NOMO-1 treated with DMSO at 0.1 percent for 48 hours (cell line): ENCODE measurements around the gene NPM3.

ENCODE experiments used
- DNase-seq: peaks from one replicate; lab custom pipeline; 2025; ENCODE audit not compliant: unreplicated experiment; lab: John Stamatoyannopoulos, UW

Gene NPM3, protein sequence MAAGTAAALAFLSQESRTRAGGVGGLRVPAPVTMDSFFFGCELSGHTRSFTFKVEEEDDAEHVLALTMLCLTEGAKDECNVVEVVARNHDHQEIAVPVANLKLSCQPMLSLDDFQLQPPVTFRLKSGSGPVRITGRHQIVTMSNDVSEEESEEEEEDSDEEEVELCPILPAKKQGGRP

DNA sequence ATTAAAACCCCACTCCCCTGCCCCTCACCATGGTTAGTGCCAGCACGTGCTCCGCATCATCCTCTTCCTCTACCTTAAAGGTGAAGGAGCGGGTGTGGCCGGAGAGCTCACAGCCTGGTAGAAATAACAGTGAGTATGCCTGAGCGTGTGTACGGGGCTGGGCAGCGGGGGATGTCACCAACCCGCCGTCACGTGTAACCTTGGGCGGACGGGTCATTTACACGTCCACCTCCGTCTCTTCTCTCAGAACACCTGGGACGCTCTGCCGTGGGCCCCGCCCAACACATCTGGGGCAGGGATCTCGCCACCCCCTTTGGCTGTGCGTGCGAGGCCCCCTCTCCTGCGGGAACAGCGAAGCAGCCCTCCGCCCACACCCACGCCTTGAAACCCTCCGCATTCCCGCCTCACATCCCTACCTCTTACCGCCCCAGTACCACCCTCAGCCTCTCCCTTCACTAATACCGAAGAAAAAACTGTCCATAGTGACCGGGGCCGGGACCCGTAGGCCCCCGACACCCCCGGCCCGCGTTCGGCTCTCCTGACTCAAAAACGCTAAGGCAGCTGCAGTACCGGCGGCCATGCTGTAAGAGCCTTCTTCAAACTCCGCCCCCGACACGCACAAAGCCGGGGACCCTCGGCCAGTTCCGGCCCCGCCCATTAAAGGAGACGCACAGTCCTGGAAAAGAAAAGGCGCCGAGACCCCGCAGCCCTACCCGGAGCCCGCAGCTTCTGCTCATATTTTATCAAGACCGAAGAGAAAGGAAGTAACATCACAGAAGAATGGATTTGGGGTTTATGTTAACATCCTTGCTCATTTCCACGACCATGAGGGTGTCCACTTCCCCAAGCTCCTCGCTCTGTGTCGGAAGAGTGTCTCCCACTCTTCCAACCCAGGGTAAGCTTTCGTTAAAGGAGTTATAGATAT lies at the start of gene NPM3:
NPM3 (minus strand) TSS at position 636 of the 925 bp plus-strand sequence; CDS start at position 580, 56 bp downstream.
- peak; percentile 76 for DNase-seq

DNA sequence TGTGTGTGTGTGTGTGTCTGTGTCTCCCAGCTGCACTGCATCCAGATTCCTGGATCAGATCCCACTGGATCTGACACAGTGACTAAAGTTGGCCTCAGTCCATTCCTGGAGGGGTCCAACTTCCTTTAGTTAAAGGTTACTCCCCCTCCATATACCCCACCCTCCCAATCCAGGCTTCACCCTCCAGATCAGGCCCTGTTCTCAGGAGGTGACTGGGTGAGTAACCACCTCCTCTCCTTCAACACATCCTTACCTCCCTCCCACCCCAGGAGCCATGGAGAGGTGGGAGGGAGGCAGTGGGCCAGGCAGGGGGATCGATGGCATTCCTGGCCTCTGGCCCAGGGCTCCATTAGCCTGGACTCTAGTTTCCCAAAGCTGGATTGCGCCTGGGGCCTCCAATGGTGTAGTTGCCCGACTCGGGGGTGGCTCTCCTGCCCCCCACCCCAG lies 49.1 kb upstream of the NPM3 start:
- DNase-seq, result no peak

DNA sequence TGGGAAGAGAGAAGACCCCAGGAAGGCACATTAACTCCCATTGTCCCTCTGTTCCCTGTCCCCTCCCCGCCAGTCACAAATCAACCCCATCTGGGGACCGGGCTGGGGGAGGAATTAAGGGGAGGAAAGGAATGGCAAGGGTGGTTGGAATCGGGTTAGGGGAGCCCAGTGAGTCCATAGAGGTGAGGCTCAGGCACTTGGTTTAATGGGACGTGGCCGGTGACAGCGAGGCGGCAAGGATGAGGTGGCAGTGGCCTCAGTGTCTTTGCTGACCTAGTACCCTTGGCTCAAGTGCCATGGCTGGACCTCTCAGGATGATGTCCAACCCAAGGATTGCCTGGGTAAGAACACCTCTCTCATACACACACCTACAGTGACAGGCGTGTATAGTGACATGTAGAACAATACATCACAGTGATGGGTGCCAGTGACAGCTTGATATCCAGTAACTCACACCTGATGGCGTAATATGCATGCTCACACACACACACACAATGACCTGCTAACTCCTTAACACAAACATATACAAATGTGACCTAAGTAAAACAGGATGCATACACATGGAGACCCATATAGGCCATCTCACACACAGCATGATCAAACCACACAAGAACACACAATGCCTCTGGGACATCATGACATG lies 48.0 kb upstream of the NPM3 start:
- DNase-seq, result no peak

DNA sequence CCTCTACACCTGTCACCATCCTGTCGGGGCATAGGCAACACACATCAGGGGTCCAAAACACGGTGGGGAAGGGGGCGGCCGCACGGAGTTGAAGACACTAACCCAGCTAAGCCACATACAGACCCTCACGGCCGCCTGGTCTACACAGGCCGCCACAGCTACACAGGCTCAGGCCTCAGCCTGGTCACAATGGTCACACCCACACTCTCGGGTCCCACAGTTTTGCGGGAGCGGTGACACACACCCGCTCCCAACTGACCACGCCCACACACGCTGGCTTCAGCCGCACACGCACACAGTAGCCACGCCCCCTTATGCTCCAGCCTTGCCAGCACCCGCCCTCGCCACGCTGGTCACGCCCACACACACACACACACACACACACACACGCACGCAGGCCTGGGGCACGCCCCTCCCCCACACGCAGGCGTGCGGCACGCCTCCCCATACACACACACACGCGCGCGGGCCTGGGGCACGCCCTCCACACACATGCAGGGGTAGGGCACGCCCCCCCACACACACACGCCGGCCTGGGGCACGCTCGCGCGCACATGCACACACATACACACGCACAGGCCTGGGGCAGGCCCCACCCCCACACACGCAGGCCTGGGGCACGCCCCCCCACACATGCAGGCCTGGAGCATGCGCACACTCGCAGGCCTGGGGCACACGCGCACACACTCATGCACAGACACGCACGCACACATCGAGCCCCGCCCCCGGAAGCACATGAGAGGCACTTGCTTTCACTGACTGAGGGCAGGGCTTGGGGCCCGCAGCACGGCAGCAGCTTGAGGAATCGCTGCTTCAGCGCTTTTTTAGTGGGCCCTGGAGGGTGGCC lies 47.3 kb upstream of the NPM3 start:
- DNase-seq, result peak; percentile 82

DNA sequence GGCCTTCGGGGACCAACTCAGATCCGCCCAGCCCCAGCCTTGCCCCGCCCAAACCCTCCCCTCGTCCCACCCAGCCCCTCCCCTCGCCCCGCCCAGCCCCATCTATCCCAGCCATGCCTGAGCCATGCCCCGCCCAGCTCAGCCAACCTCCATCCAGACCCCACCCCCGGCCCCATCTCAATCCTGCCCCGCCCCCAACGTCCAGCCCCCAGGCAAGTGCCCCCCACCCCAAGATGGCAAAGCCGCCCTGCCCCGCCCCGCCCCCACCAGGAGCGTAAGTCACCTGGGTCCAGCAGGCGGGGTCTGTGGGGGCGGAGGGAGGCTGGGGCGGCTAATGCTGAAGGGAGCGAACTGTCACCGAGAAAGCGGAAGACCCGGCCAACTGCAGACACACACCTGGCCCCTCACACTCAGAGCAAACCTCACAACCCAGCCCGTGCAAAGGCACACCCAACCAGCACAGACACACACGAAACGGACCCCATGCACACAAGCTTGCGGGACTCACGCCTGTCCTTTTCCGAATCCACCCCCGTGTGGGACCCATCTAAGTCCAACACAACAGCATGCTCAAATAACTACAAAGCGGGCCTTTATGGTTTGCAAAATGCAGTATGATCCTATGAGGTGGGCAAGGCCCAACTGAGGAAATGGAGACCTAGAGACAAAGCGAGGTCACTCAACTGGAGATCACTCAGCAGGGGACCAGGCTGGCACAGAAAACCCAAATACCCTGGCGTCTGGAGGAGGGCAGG lies 46.5 kb upstream of the NPM3 start:
- DNase-seq, result no peak

DNA sequence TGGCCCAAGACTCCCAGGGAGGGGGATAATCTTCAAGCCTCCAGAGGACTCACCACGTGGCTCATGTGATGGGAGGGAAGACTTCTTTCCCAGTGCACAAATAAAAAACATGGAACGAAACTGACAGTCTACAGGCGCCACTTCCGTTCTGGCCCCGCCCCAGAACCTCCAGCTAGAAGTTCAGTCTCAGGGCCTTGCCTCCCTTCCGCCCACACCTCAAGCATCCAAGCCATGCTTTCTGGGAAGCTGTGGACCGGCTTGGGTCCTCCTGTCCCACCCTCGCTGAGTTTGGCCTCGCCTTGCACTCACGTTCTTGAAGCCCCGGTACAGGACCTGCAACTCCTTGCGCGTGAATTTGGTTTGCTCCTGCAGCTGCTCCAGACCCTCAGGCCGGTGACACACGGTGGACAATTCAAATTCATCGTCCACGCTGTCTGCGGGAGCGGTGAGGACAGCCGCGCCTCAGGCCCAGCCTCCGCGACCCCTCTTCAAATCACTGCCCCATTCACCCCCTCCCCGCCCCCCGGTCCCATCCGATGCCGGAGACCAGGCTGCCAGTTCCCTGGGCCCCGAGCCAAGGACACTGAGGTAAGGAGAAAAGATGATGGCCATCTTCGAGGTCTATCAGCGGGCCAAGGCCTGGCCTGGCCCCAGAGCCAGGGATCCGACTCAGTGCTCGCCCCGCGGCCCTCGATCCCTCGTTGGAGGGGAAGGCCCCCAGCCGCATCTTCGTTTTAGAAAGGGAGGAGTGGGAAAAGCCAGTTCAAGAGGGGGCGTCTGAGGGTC lies 45.7 kb upstream of the NPM3 start:
- DNase-seq, result no peak

DNA sequence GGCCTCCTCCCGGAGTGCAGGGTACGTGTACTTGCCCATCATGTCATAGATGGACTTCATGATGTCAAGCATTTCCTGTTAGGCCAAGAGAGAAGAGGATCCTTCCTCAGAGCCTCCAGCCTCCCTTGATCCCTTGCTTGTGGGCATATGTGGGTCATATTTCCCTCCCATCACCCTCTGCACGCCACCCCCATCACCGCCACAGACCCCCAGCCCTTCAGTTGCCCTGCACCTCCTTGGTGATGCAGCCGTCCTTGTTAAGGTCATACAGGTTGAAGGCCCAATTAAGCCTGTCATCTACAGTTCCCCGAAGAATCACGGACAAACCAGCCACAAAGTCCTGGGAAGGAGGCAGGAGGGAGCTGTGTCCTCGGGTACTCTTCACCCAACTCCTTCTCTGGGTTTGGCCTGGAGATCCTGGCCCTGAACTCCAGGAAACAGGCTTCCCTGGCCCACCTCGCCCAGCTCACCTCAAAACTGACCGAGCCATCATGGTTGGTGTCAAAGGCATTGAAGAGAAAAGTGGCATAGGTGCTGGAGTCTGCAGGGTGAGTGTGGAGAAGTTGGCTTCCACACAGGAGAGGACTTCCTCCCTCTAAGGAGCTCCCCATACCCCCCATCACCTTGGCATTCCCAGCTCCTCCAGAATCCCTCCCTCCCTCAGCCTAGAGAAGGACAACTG lies 44.8 kb upstream of the NPM3 start:
- no peak for DNase-seq

DNA sequence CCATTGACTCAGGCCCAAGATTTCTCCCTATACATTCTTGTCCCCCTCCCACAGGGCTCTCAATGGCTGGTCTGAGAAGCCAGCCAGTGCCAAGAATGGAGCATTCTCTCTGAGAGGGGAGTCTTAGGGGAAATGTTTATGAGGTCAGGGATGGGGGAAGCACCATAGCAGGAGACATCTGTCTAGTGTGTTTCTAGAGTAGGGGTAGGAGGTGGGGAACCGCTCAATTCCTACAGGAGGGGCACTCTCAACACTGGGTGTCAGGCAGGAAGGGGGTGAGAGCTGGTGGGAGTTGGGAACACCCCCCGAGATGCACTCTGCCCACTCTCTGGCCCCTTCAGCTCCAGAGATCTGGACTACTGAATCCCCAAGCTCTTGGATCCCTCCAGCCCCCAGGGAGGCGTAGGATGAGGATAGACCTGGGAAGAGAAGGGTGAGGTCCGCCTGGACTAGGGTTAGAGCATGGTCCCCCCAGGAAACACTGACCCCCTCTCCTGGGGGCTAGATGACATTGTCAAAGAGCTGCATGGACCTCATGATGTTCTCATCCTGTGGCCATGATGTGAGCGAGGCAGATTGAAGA lies 43.7 kb upstream of the NPM3 start:
- no peak for DNase-seq

DNA sequence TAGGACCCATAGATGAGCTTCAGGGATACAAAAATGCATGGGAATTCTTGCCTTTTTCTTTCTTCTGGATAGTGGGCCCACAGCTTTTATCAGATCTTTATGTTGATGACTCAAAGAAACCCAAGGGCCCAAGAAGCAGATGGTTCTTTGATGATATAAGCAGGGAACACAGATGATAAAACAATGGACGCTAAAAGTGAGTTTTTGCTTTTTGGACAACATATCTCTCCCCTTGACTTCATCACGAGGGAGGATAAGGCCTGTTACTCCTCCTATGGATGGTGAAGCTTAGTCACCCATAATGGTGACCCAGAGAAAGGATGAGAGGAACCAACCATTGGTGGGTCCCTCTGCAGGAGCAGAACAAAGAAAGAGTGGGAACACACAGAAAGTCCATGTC lies 41.5 kb upstream of the NPM3 start:
- DNase-seq, result no peak

DNA sequence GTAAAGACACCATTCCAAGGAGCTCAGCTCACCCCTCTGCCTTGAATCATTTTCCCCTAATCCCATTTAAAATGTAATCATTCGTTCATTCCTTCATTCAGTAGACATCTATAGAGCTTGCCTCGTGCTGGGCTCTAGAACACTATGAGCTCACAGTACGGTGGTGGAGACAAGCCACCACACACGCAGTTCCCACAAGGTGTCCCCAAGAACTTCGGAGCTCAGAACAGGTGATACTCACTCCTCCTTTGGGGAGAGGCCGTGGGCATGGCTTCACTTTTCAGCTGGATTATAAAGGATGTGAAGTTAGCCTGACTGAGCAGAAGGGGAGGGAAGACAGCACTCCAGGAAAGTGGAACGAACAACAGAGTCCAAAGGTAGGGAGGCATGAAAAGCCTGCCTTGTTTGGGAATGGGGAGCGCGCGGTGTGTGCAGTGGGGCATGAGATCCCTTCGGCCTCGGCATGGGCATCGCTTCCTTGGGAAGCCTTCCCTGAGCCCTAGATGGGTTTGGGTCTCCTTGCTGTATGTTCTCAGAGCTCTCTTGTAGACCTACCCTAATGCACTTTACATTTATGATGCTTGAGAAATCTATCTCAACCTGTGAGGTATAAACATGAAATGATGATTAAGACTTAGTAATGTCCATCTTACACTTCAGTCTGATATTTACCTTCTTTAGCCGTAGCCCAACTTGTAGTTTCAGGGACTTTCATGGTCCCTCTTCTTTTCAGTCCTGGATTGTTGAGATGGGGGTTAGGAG lies 35.8 kb upstream of the NPM3 start:
- no peak for DNase-seq

DNA sequence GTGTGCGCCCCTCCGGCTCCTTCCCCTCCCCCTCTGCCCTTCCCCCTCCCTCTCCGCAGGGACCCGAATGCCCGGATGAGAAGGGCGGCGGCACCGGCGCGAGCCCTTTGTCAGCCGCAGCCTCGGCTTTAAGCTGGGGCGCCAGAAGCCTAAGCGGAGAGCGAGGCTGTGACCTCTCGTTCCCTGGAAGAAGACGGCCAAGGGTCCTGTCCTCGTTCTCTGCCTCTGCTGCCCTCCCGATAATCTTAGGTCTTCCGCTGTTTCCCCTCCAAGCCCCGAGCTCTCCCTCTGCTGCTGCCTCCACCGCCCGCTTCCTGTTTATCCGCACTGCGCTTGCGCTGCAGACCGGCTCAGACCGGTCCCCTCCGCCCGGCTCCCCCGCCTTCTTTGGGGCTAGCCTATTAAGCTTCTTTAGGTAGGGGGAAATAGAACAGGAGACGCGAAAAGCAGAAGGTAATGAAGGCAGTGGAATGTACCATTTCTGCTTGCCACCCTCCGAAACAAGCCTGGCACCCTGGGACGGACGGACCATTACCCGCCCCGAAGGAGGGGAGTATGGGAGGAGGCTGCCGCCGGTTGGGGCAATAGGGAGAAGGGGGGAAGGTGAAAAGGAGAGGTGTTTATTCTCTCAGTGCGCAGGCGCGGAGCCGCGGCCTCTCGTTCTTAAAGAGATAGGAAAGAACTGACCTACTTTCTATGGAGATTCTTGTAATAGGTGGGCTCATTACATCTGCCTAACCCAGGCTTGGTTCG lies 35.0 kb upstream of the NPM3 start, which contains the start of gene OGA:
OGA (minus strand) TSS at position 326 of the 753 bp plus-strand sequence. CDS start 422 bp downstream, outside the sequence.
- DNase-seq, result peak; percentile 100

DNA sequence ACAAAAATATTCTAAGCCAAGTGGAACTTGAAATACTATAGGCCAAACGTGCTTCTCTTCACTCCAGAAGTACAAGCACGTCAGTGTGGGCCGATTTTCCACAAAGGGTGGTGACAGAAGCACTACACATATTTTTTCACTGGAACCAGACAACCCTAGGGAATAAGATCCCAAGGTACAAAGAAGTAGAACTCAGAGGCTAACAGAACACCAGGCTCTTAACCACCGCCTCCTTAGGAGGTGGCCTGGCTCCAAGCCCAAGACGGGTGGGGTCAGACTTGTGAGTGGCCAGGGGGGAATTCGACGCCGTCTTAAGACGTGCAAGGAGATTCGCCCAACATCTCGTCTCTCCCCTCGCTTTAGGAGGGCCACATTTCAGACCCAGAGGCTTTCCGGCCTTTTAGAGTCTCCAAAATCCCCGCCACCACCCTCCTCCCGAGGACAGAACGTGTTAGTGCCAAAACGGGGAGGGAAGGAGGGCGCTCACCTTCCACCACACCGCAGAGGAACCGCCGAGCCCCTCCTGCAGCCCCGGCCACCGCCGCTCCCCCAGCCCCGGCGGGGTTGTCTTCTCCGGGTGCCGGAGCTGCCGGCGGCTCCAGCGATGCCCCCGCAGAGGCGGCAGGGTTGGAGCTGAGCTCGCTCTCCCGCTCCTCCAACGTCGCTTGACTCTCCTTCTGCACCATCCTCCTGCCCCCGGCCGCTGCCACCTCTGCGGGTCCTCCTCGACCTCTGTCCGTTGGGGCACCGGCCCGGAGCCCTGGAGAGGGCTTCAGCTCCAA lies 34.3 kb upstream of the NPM3 start:
- peak; percentile 59 for DNase-seq

DNA sequence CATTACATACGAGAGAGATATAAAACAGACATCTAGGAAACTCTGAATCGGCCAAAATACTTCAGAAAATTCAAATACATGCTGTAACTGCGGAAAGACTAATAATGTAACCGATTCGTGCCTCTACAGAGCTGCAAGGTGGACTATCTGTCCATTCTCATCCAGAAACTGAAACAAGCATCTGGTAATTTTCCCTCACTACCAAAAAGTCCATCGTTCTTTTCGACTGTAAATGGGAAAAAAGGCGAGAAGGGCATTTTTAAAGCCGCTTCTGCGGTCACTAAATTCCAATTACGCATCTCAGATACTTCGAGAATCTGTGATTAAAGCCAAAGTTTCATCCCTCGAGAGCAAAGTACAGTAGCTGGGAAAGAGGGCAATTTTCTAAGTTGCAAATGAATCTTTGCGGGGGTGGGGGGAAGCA lies 33.7 kb upstream of the NPM3 start:
- no peak for DNase-seq

DNA sequence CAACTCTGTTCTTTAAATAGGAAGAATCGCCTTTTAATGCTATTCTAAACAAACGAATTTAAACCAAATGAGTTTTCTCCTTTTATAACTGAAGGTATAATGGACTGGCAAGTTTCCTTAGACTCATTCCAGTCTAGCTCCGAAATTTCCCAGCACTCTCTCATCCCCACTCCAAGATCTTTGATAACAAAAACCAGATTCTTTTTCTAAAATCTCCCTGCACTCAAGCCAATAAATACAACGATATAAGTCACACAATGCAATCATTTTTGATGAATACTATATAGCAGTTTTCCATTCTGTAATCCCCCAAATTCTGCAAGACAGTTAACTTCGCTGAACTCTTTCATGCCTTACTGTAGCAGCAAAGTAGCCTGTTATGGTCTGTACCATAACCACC lies 33.1 kb upstream of the NPM3 start:
- no peak for DNase-seq

DNA sequence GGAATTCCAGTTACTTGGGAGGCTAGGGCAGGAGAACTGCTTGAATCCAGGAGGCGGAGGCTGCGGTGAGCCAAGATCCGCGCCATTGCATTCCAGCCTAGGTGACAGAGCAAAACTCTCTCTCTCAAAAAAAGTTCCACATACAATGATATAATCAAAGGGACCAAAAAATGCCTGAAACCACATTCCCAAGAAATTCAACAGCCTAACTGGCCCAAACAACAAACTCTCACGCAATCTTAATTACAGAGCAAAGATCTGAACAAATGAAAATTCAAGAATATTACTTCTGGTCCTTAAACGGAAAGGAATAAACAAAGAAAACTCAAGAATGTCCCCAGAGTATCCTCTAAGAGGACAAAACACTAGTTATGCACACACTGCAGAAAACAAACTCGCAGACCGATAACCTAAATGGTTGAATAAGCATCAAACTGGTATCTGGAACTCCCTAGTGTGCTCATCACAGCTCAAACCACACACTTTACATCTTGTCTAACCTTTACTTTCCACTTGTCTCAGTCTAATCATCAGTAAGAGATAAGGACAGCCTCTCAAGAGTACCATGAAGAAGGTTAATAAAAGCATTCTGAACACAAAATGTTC lies 31.3 kb upstream of the NPM3 start:
- DNase-seq, result no peak

DNA sequence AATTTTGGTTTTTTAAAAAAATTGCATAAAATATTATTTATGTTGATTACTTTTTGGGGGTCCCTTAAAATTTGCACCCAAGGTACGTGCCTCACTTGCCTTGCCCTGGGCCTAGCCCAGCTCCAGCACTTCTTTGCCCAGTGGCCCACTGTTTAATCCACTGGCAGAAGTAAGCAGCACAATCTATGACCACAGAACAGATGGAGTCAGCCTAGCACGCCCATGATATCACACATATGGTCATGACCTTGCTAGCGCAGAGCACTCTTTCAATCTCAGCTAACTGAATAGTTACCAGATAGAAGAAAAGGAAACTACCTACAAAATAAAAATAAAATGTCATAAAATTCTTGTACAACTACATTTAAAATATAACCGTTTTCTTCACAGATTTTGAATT lies 29.4 kb upstream of the NPM3 start:
- DNase-seq, result no peak
